Ecto neural progenitor cell (in vitro differentiated cells): Measurements from ENCODE around the gene KSR1.
"Not testable (repeated sequence)": the region's sequence is repeated elsewhere in the genome, so short reads cannot be mapped to it uniquely, and the experiment has no call there.

ENCODE experiments used
- DNase-seq: peaks from one replicate; pipeline ENCODE4 v3.0.0-alpha.2; 2018; ENCODE audit warnings: low spot score

The KSR1 gene

GRCh38 chr17:27455914-27456680 lies at the start of gene KSR1:
KSR1 (plus strand) TSS chr17:27456448; CDS start chr17:27456644, 196 bp downstream.
- peak; percentile 94 for DNase-seq

- DNase-seq = no peak
Measured at GRCh38 chr17:27407916-27408864, 48.1 kb upstream of the KSR1 start.

- no peak for DNase-seq
Measured at GRCh38 chr17:27408891-27409290, 47.4 kb upstream of the KSR1 start.

- DNase-seq = not testable (repeated sequence)
Measured at GRCh38 chr17:27412158-27412557, 44.1 kb upstream of the KSR1 start.

- no peak for DNase-seq
Measured at GRCh38 chr17:27413315-27413714, 42.9 kb upstream of the KSR1 start.

- no peak for DNase-seq
Measured at GRCh38 chr17:27413792-27414191, 42.5 kb upstream of the KSR1 start.

- DNase-seq = no peak
Measured at GRCh38 chr17:27414271-27414670, 42.0 kb upstream of the KSR1 start.

- DNase-seq = no peak
Measured at GRCh38 chr17:27414694-27415093, 41.6 kb upstream of the KSR1 start.

- DNase-seq = no peak
Measured at GRCh38 chr17:27415120-27415795, 41.0 kb upstream of the KSR1 start.

- DNase-seq = no peak
Measured at GRCh38 chr17:27417596-27418365, 38.5 kb upstream of the KSR1 start.

- DNase-seq = no peak
Measured at GRCh38 chr17:27418366-27418615, 38.0 kb upstream of the KSR1 start.

GRCh38 chr17:27419156-27419555 lies 37.1 kb upstream of the KSR1 start:
- no peak for DNase-seq

GRCh38 chr17:27420211-27420950 lies 35.9 kb upstream of the KSR1 start:
- no peak for DNase-seq

GRCh38 chr17:27421111-27421510 lies 35.1 kb upstream of the KSR1 start:
- no peak for DNase-seq

- DNase-seq = not testable (repeated sequence)
Measured at GRCh38 chr17:27421626-27422025, 34.6 kb upstream of the KSR1 start.

- no peak for DNase-seq
Measured at GRCh38 chr17:27422601-27423000, 33.6 kb upstream of the KSR1 start.

GRCh38 chr17:27423651-27424050 lies 32.6 kb upstream of the KSR1 start:
- no peak for DNase-seq

GRCh38 chr17:27424516-27424915 lies 31.7 kb upstream of the KSR1 start:
- DNase-seq = no peak

GRCh38 chr17:27424941-27425340 lies 31.3 kb upstream of the KSR1 start:
- DNase-seq = no peak

GRCh38 chr17:27425571-27425970 lies 30.7 kb upstream of the KSR1 start:
- not testable (repeated sequence) for DNase-seq

GRCh38 chr17:27425991-27426390 lies 30.3 kb upstream of the KSR1 start:
- DNase-seq = no peak
